ENCODE data around the gene ADRM1. TPM values are rescaled to one million over a fixed set of nuclear protein-coding genes. Genes with fewer than 3 reads are reported as not detected.
A peak's percentile ranks its signal among the peaks of the same experiment; 100 is the strongest.

ADRM1 gene
- total and polyA plus RNA-seq, 12 donors, result 50.6 to 254 (median 126) TPM

DNA sequence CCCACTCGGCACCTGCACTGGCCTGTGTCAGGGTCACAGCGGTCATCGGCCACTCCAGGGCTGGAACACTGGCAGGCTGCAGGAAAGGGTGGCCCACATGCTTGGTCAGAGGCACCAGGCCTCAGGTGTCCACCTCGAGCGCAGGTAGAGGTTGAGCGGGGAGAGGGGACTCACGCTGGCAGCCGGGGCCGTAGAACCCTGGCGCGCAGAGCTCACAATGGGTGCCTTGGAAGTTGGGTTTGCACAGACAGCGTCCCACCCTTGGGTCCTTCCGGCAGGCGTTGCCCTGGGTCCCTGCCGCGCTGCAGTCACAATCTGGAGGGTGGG lies 35.5 kb downstream of the ADRM1 start:
- 89 to 100% (median 94%) methylated on average over 4 to 16 of the region's 16 CpGs for WGBS, 4 donors
- TF ChIP-seq, protein P1, sequence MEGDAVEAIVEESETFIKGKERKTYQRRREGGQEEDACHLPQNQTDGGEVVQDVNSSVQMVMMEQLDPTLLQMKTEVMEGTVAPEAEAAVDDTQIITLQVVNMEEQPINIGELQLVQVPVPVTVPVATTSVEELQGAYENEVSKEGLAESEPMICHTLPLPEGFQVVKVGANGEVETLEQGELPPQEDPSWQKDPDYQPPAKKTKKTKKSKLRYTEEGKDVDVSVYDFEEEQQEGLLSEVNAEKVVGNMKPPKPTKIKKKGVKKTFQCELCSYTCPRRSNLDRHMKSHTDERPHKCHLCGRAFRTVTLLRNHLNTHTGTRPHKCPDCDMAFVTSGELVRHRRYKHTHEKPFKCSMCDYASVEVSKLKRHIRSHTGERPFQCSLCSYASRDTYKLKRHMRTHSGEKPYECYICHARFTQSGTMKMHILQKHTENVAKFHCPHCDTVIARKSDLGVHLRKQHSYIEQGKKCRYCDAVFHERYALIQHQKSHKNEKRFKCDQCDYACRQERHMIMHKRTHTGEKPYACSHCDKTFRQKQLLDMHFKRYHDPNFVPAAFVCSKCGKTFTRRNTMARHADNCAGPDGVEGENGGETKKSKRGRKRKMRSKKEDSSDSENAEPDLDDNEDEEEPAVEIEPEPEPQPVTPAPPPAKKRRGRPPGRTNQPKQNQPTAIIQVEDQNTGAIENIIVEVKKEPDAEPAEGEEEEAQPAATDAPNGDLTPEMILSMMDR (IDR thresholded peaks at IDR 0.05), result no peak
- no peak for TF ChIP-seq POLR2A (IDR thresholded peaks at IDR 0.05)
- Histone ChIP-seq H3K9me3 (replicated peaks in 1 of 3) (no peaks in the 10 kb centered on the region), H3K27me3 (no peaks in the 10 kb centered on the region), H3K27ac (no peak overlapping the region), H3K4me3 (no peak overlapping the region), H3K36me3 (replicated peaks in 1 of 2) (peaks cover 0 to 36% of the 10 kb centered on the region in 2 donors), H3K4me1 (replicated peaks in 1 of 2) (no peaks in the 10 kb centered on the region)
- intact Hi-C loops (cut with DNase I), result no loop called here
- no peak for DNase-seq

DNA sequence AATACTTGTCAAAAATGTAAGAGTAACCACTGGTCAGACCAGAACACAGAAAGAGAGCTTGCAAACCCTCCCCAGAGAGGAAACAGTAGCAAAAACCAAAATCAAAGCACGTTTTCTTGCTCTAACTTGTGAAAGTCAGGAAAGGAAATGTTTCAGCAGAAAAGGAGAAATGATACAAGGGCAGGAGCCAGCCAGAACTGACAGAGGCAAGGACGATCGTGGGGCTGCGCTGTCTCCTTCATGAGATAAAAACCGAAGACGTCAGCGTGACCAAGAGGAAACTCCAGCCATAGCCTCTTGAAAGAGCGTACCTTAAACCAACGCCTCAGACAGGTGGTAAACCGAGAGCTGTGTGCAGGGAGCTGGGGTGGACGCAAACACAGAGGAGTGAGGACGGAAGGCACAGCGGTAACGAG lies 36.9 kb downstream of the ADRM1 start:
- H3K27me3 ChIP-seq, result no peaks in the 10 kb centered on the region
- H3K36me3 ChIP-seq (replicated peaks in 1 of 2), result peaks cover 0 to 24% of the 10 kb centered on the region in 2 donors
- intact Hi-C loops (cut with DNase I), result no loop called here
- no peak overlapping the region for H3K4me3 ChIP-seq
- WGBS, 4 donors, result 52 to 71% (median 60%) methylated on average over 13 to 14 of the region's 14 CpGs
- H3K27ac ChIP-seq, result no peak overlapping the region
- TF ChIP-seq, protein P1 (IDR thresholded peaks at IDR 0.05), result no peak
- no peaks in the 10 kb centered on the region for H3K9me3 ChIP-seq (replicated peaks in 1 of 3)
- peak in 1 of 7 donors; percentile 69 for DNase-seq
- no peaks in the 10 kb centered on the region for H3K4me1 ChIP-seq (replicated peaks in 1 of 2)

- intact Hi-C loops (cut with DNase I), result no loop called here
Measured at GRCh38 chr20:62342910-62343309, 40.1 kb downstream of the ADRM1 start.

DNA sequence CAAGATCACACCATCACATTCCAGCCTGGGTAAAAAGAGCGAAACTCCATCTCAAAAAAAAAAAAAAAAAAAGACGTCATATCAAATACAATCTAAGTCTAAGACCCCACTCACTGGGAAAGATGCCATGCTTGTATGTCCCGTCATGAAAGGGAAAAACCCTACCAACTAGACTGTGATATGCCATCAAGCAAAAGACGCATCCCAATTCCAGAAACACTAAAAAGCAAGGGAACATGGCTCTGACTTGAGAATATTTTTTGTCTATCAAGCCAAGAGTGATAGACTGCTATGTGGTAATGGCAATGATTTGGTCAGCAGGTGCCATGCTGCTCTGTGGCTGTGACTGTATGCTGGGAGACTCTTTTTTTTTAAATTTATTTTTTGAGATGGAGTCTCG lies 41.3 kb downstream of the ADRM1 start:
- H3K9me3 ChIP-seq (replicated peaks in 1 of 3), result no peaks in the 10 kb centered on the region
- H3K27ac ChIP-seq, result no peak overlapping the region
- H3K27me3 ChIP-seq, result no peaks in the 10 kb centered on the region
- no peak for DNase-seq
- peaks cover 0 to 7% of the 10 kb centered on the region in 2 donors for H3K36me3 ChIP-seq (replicated peaks in 1 of 2)
- peaks cover 0 to 6% of the 10 kb centered on the region in 2 donors for H3K4me1 ChIP-seq (replicated peaks in 1 of 2)
- 86 to 98% (median 91%) methylated on average over 5 of the region's 5 CpGs for WGBS, 4 donors
- intact Hi-C loops (cut with DNase I), result no loop called here
- TF ChIP-seq, protein P1 (IDR thresholded peaks at IDR 0.05), result no peak
- no peak for TF ChIP-seq POLR2A (IDR thresholded peaks at IDR 0.05)
- H3K4me3 ChIP-seq, result no peak overlapping the region

More at GRCh38 chr20:62342910-62343309, 40.1 kb downstream of the ADRM1 start:
- H3K27me3 ChIP-seq, result no peaks in the 10 kb centered on the region
- H3K27ac ChIP-seq, result no peak overlapping the region
- TF ChIP-seq POLR2A (IDR thresholded peaks at IDR 0.05), result no peak
- TF ChIP-seq, protein P1 (IDR thresholded peaks at IDR 0.05), result no peak
- 82 to 91% (median 89%) methylated on average over 10 of the region's 10 CpGs for WGBS, 4 donors
- H3K36me3 ChIP-seq (replicated peaks in 1 of 2), result peaks cover 0 to 14% of the 10 kb centered on the region in 2 donors
- DNase-seq, result no peak
- H3K4me1 ChIP-seq (replicated peaks in 1 of 2), result peaks cover 0 to 6% of the 10 kb centered on the region in 2 donors
- H3K9me3 ChIP-seq (replicated peaks in 1 of 3), result no peaks in the 10 kb centered on the region
- H3K4me3 ChIP-seq, result no peak overlapping the region

All from adrenal gland (tissue), 12 donors.